ENCODE measurements around the gene GLP1R. TPM values are rescaled to one million over a fixed set of nuclear protein-coding genes. Genes with fewer than 3 reads are reported as not detected.
A peak's percentile ranks its signal among the peaks of the same experiment; 100 is the strongest.

Gene GLP1R
- total RNA-seq, 4 donors from 2014 or later: not detected

DNA sequence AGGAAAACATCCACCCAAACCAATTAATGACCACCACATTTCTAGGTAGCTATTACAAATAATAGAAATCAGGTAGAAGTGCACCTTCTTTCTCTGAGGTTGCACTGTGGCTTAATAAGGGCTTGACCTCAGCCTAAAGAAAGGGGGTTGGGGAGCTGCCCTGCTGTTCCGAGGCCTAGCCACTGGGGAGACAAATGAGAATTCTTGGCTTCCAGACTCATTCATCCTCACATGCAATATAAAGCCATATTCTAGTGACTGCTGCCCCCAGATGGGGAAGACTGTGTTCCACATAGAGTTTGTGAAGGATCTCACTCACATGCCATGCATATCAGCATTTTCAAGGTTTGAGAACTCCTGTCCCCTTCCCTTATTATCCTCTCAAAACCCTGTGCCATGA, 43.5 kb downstream of the GLP1R start:
- TF ChIP-seq, protein P1, sequence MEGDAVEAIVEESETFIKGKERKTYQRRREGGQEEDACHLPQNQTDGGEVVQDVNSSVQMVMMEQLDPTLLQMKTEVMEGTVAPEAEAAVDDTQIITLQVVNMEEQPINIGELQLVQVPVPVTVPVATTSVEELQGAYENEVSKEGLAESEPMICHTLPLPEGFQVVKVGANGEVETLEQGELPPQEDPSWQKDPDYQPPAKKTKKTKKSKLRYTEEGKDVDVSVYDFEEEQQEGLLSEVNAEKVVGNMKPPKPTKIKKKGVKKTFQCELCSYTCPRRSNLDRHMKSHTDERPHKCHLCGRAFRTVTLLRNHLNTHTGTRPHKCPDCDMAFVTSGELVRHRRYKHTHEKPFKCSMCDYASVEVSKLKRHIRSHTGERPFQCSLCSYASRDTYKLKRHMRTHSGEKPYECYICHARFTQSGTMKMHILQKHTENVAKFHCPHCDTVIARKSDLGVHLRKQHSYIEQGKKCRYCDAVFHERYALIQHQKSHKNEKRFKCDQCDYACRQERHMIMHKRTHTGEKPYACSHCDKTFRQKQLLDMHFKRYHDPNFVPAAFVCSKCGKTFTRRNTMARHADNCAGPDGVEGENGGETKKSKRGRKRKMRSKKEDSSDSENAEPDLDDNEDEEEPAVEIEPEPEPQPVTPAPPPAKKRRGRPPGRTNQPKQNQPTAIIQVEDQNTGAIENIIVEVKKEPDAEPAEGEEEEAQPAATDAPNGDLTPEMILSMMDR (IDR thresholded peaks at IDR 0.05): no peak
- ATAC-seq (ENCODE audit: low FRiP score) (no peak), DNase-seq (ENCODE audit: low spot score) (no peak)

DNA sequence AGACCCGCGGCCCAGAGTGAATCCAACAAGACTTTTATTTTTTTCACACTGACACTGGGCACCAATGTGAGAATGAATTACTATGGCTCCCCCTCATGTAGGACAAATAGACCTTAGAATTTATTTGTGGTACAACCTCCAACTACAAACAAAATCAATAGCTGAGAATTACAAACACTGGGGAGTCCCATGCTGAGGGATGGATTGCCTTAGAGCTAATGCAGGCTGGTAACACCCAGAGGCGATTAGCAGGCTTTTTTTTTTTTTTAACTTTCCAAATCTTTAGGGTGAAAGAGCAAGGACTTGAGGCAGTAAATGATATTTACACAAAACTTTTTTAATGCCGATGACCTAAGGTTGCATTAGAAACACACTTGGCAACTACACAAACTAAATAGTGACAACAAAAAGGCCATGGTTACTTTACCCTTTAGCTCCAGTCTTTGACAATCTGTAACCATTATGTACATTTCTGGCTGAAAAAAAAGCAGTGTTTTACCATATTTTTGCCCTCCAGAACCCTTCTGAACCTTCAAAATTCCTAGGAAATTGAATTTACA, 44.6 kb downstream of the GLP1R start:
- ATAC-seq (ENCODE audit: low FRiP score): no peak
- TF ChIP-seq, protein P1 (IDR thresholded peaks at IDR 0.05): no peak
- DNase-seq (ENCODE audit: low spot score): no peak

DNA sequence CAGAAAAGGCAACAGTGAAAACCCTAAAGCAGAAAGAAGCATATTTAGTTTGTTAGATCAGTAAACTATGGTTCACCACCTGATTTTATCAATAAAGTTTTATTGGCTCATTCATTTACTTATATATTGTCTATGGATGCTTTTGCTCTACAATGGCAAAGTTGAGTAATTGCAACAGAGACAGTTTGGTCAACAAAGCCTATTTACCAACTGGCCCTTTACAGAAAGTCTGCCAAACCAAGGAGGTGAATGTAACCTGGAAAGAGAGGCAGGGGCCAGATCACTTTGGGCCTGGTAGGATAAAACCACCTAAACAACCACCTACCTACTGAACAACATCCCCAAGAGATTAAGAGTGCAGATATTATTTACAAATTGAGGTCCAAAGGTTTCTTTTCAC, 47.0 kb downstream of the GLP1R start:
- DNase-seq (ENCODE audit: low spot score): no peak
- no peak for ATAC-seq (ENCODE audit: low FRiP score)
- TF ChIP-seq, protein P1 (IDR thresholded peaks at IDR 0.05): no peak

DNA sequence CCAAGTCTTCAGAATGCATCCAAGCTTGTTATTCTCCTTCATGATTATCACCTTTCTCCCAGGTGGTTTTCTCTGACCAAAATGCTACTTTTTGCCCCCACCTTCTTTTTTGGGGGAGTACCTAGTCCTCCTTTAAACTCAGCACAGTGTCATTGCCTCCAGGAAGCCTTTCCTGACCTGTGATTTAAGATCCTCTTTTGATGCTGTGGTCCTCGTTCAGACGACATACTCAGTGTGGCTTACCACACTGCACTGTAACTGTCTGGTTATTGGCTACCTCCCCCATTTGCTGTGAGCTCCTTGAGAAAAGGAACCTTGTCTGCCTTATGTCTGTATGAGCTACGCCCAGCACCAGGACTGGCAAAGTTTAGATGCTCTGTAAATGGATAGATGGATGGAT, 51.8 kb downstream of the GLP1R start:
- no peak for ATAC-seq (ENCODE audit: low FRiP score)
- TF ChIP-seq, protein P1 (IDR thresholded peaks at IDR 0.05): no peak
- no peak for DNase-seq (ENCODE audit: low spot score)

DNA sequence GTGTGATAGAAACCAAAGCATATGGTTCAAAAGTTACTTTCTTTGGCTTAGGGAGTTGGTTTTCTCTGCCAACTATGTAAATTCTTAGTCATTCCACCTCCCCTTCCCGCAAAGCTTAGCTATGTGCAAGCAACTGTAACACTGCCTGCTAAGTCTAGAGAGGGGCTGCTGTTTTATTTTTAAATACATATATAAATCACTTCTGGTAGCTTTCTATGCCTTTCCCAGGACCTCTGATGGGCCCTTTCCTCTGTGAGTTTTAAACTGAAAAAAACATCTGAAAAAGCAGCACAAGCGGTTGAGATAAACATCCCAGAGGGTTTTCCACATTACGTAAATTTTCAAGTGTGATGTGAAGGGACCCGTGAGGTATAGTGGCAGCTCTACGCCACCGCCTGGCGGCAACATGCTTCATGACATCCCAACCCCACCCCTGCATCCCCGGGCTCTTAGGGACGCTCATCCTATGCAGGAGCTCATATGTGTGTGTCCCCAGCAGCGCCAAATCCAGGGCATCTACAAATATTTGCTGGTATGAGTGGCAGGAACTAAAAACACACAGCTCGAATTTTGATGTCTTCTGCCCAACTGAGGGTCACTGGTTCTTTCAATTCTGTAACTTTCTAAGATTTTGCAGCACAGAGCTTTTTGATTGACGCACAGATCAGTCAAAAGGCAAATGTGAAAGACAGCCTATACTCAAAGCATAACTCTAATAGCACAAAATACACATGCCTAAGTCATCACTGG, 53.7 kb downstream of the GLP1R start:
- TF ChIP-seq, protein P1 (IDR thresholded peaks at IDR 0.05): peak in 1 of 3 donors; percentile 19
- ATAC-seq (ENCODE audit: low FRiP score): peak; percentile 87
- DNase-seq (ENCODE audit: low spot score): no peak

DNA sequence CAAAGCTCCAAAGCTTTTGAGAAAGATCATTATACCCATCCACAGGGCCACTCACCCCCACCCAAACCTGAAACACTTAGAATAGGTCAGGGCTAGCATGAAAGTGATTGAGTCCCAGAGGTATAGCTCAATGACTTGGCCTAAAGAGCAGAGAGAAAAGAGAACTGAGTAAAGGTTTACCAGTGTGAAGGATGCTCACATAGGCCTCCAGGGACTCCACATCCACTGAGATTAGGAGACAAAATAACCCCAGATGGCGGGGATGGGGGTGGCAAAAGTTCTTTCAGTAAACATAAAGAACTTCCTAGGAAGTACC, 54.2 kb downstream of the GLP1R start:
- DNase-seq (ENCODE audit: low spot score): no peak
- ATAC-seq (ENCODE audit: low FRiP score): no peak
- TF ChIP-seq, protein P1 (IDR thresholded peaks at IDR 0.05): no peak

DNA sequence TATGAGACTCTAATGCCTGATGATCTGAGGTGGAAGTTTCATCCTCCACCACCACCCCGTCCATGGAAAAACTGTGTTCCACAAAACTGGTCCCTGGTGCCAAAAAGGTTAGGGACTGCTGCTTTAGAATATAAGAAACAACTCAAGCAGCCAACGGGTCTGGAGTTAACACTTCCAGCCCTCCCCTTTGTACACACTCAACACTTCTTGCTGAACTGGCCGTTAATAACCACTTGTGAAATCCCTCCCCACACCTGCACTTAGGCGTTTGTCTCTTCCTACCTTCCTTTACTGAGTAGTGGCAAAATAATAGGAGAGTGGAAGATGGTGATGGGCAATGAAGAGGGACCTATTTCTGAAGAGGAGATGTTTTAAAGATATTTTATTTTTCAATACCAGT, 55.9 kb downstream of the GLP1R start:
- DNase-seq (ENCODE audit: low spot score) (no peak), ATAC-seq (ENCODE audit: low FRiP score) (no peak)
- TF ChIP-seq, protein P1 (IDR thresholded peaks at IDR 0.05): no peak
